Measurements from ENCODE around the gene DIAPH1.
A peak's percentile ranks its signal among the peaks of the same experiment; 100 is the strongest.

The DIAPH1 gene

GRCh38 chr5:141618804-141619554 lies at the start of gene DIAPH1:
DIAPH1 (minus strand) TSS chr5:141619000; CDS start chr5:141618914, 86 bp downstream.
- Histone ChIP-seq H3K9me3 (ENCODE audit: control insufficient read depth in 5 of 5, low read length in 5 of 5) (no peaks in the 10 kb centered on the region), H3K4me3 (ENCODE audit: low read depth in 1 of 5, low read length in 5 of 5) (peak within 1 kb of the TSS; percentile 67 to 80 (median 75)), H3K27ac (ENCODE audit: low read depth, low read length) (peak within 1 kb of the TSS; percentile 31), H3K4me1 (ENCODE audit: control insufficient read depth in 5 of 5, insufficient read depth in 5 of 5, low read length in 5 of 5) (peaks cover 0 to 31% (median 25%) of the 10 kb centered on the region in 5 donors), H3K36me3 (ENCODE audit: control insufficient read depth in 5 of 5, insufficient read depth in 5 of 5, low read length in 5 of 5) (peaks cover 20 to 40% (median 30%) of the 10 kb centered on the region in 5 donors), H3K27me3 (ENCODE audit: control insufficient read depth in 5 of 5, insufficient read depth in 4 of 5, low read length in 5 of 5) (no peaks in the 10 kb centered on the region), H3K9ac (ENCODE audit: low read length in 5 of 5) (peak within 1 kb of the TSS; percentile 66 to 90 (median 80))

- H3K36me3 ChIP-seq (ENCODE audit: control insufficient read depth in 5 of 5, insufficient read depth in 5 of 5, low read length in 5 of 5), result peaks cover 0 to 49% (median 35%) of the 10 kb centered on the region in 5 donors
- no peak overlapping the region for H3K9ac ChIP-seq (ENCODE audit: low read length in 5 of 5)
- H3K27ac ChIP-seq (ENCODE audit: low read depth, low read length), result no peak overlapping the region
- no peaks in the 10 kb centered on the region for H3K27me3 ChIP-seq (ENCODE audit: control insufficient read depth in 5 of 5, insufficient read depth in 4 of 5, low read length in 5 of 5)
- no peaks in the 10 kb centered on the region for H3K9me3 ChIP-seq (ENCODE audit: control insufficient read depth in 5 of 5, low read length in 5 of 5)
- H3K4me3 ChIP-seq (ENCODE audit: low read depth in 1 of 5, low read length in 5 of 5), result no peak overlapping the region
- H3K4me1 ChIP-seq (ENCODE audit: control insufficient read depth in 5 of 5, insufficient read depth in 5 of 5, low read length in 5 of 5), result peaks cover 0 to 6% (median 3%) of the 10 kb centered on the region in 5 donors
Measured at GRCh38 chr5:141665995-141666940, 47.5 kb upstream of the DIAPH1 start.

GRCh38 chr5:141664733-141665461 lies 46.1 kb upstream of the DIAPH1 start:
- no peaks in the 10 kb centered on the region for H3K27me3 ChIP-seq (ENCODE audit: control insufficient read depth in 5 of 5, insufficient read depth in 4 of 5, low read length in 5 of 5)
- H3K36me3 ChIP-seq (ENCODE audit: control insufficient read depth in 5 of 5, insufficient read depth in 5 of 5, low read length in 5 of 5), result peaks cover 0 to 43% (median 27%) of the 10 kb centered on the region in 5 donors
- peaks cover 0 to 6% (median 3%) of the 10 kb centered on the region in 5 donors for H3K4me1 ChIP-seq (ENCODE audit: control insufficient read depth in 5 of 5, insufficient read depth in 5 of 5, low read length in 5 of 5)
- no peak overlapping the region for H3K9ac ChIP-seq (ENCODE audit: low read length in 5 of 5)
- no peak overlapping the region for H3K27ac ChIP-seq (ENCODE audit: low read depth, low read length)
- no peaks in the 10 kb centered on the region for H3K9me3 ChIP-seq (ENCODE audit: control insufficient read depth in 5 of 5, low read length in 5 of 5)
- no peak overlapping the region for H3K4me3 ChIP-seq (ENCODE audit: low read depth in 1 of 5, low read length in 5 of 5)

GRCh38 chr5:141663506-141663905 lies 44.7 kb upstream of the DIAPH1 start:
- Histone ChIP-seq H3K9ac (ENCODE audit: low read length in 5 of 5) (no peak overlapping the region), H3K27me3 (ENCODE audit: control insufficient read depth in 5 of 5, insufficient read depth in 4 of 5, low read length in 5 of 5) (no peaks in the 10 kb centered on the region), H3K36me3 (ENCODE audit: control insufficient read depth in 5 of 5, insufficient read depth in 5 of 5, low read length in 5 of 5) (peaks cover 0 to 42% (median 25%) of the 10 kb centered on the region in 5 donors), H3K9me3 (ENCODE audit: control insufficient read depth in 5 of 5, low read length in 5 of 5) (no peaks in the 10 kb centered on the region), H3K4me3 (ENCODE audit: low read depth in 1 of 5, low read length in 5 of 5) (no peak overlapping the region), H3K27ac (ENCODE audit: low read depth, low read length) (no peak overlapping the region), H3K4me1 (ENCODE audit: control insufficient read depth in 5 of 5, insufficient read depth in 5 of 5, low read length in 5 of 5) (peaks cover 0 to 6% (median 3%) of the 10 kb centered on the region in 5 donors)

GRCh38 chr5:141662028-141662427 lies 43.2 kb upstream of the DIAPH1 start:
- no peak overlapping the region for H3K4me3 ChIP-seq (ENCODE audit: low read depth in 1 of 5, low read length in 5 of 5)
- no peak overlapping the region for H3K9ac ChIP-seq (ENCODE audit: low read length in 5 of 5)
- H3K9me3 ChIP-seq (ENCODE audit: control insufficient read depth in 5 of 5, low read length in 5 of 5), result no peaks in the 10 kb centered on the region
- peaks cover 0 to 6% (median 3%) of the 10 kb centered on the region in 5 donors for H3K4me1 ChIP-seq (ENCODE audit: control insufficient read depth in 5 of 5, insufficient read depth in 5 of 5, low read length in 5 of 5)
- H3K27me3 ChIP-seq (ENCODE audit: control insufficient read depth in 5 of 5, insufficient read depth in 4 of 5, low read length in 5 of 5), result no peaks in the 10 kb centered on the region
- H3K27ac ChIP-seq (ENCODE audit: low read depth, low read length), result no peak overlapping the region
- peaks cover 0 to 54% (median 37%) of the 10 kb centered on the region in 5 donors for H3K36me3 ChIP-seq (ENCODE audit: control insufficient read depth in 5 of 5, insufficient read depth in 5 of 5, low read length in 5 of 5)

- Histone ChIP-seq H3K9me3 (ENCODE audit: control insufficient read depth in 5 of 5, low read length in 5 of 5) (no peaks in the 10 kb centered on the region), H3K4me3 (ENCODE audit: low read depth in 1 of 5, low read length in 5 of 5) (no peak overlapping the region), H3K9ac (ENCODE audit: low read length in 5 of 5) (no peak overlapping the region), H3K36me3 (ENCODE audit: control insufficient read depth in 5 of 5, insufficient read depth in 5 of 5, low read length in 5 of 5) (peaks cover 0 to 77% (median 60%) of the 10 kb centered on the region in 5 donors), H3K4me1 (ENCODE audit: control insufficient read depth in 5 of 5, insufficient read depth in 5 of 5, low read length in 5 of 5) (peaks cover 0 to 2% (median 0%) of the 10 kb centered on the region in 5 donors), H3K27me3 (ENCODE audit: control insufficient read depth in 5 of 5, insufficient read depth in 4 of 5, low read length in 5 of 5) (no peaks in the 10 kb centered on the region), H3K27ac (ENCODE audit: low read depth, low read length) (no peak overlapping the region)
Measured at GRCh38 chr5:141657937-141658545, 39.2 kb upstream of the DIAPH1 start.

- H3K27ac ChIP-seq (ENCODE audit: low read depth, low read length), result no peak overlapping the region
- no peak overlapping the region for H3K9ac ChIP-seq (ENCODE audit: low read length in 5 of 5)
- H3K27me3 ChIP-seq (ENCODE audit: control insufficient read depth in 5 of 5, insufficient read depth in 4 of 5, low read length in 5 of 5), result no peaks in the 10 kb centered on the region
- H3K36me3 ChIP-seq (ENCODE audit: control insufficient read depth in 5 of 5, insufficient read depth in 5 of 5, low read length in 5 of 5), result peaks cover 0 to 73% (median 60%) of the 10 kb centered on the region in 5 donors
- no peaks in the 10 kb centered on the region for H3K4me1 ChIP-seq (ENCODE audit: control insufficient read depth in 5 of 5, insufficient read depth in 5 of 5, low read length in 5 of 5)
- H3K9me3 ChIP-seq (ENCODE audit: control insufficient read depth in 5 of 5, low read length in 5 of 5), result no peaks in the 10 kb centered on the region
- H3K4me3 ChIP-seq (ENCODE audit: low read depth in 1 of 5, low read length in 5 of 5), result no peak overlapping the region
Measured at GRCh38 chr5:141657404-141657803, 38.6 kb upstream of the DIAPH1 start.

GRCh38 chr5:141656396-141656795 lies 37.6 kb upstream of the DIAPH1 start:
- Histone ChIP-seq H3K9ac (ENCODE audit: low read length in 5 of 5) (no peak overlapping the region), H3K27me3 (ENCODE audit: control insufficient read depth in 5 of 5, insufficient read depth in 4 of 5, low read length in 5 of 5) (no peaks in the 10 kb centered on the region), H3K36me3 (ENCODE audit: control insufficient read depth in 5 of 5, insufficient read depth in 5 of 5, low read length in 5 of 5) (peaks cover 0 to 65% (median 52%) of the 10 kb centered on the region in 5 donors), H3K4me1 (ENCODE audit: control insufficient read depth in 5 of 5, insufficient read depth in 5 of 5, low read length in 5 of 5) (peaks cover 0 to 5% (median 4%) of the 10 kb centered on the region in 5 donors), H3K27ac (ENCODE audit: low read depth, low read length) (no peak overlapping the region), H3K4me3 (ENCODE audit: low read depth in 1 of 5, low read length in 5 of 5) (no peak overlapping the region), H3K9me3 (ENCODE audit: control insufficient read depth in 5 of 5, low read length in 5 of 5) (no peaks in the 10 kb centered on the region)

GRCh38 chr5:141655020-141655419 lies 36.2 kb upstream of the DIAPH1 start:
- H3K4me3 ChIP-seq (ENCODE audit: low read depth in 1 of 5, low read length in 5 of 5), result no peak overlapping the region
- peaks cover 0 to 15% (median 12%) of the 10 kb centered on the region in 5 donors for H3K4me1 ChIP-seq (ENCODE audit: control insufficient read depth in 5 of 5, insufficient read depth in 5 of 5, low read length in 5 of 5)
- H3K27ac ChIP-seq (ENCODE audit: low read depth, low read length), result no peak overlapping the region
- no peaks in the 10 kb centered on the region for H3K27me3 ChIP-seq (ENCODE audit: control insufficient read depth in 5 of 5, insufficient read depth in 4 of 5, low read length in 5 of 5)
- peaks cover 0 to 59% (median 49%) of the 10 kb centered on the region in 5 donors for H3K36me3 ChIP-seq (ENCODE audit: control insufficient read depth in 5 of 5, insufficient read depth in 5 of 5, low read length in 5 of 5)
- H3K9me3 ChIP-seq (ENCODE audit: control insufficient read depth in 5 of 5, low read length in 5 of 5), result no peaks in the 10 kb centered on the region
- H3K9ac ChIP-seq (ENCODE audit: low read length in 5 of 5), result no peak overlapping the region
